K562 (cell line): Measurements from ENCODE around the gene PRKAR1B. TPM values are rescaled to one million over a fixed set of nuclear protein-coding genes. Genes with fewer than 3 reads are reported as not detected.
A peak's percentile ranks its signal among the peaks of the same experiment; 100 is the strongest.

Experiments used
- BCOR ChIP-seq: fragments of 450-650 bp; IDR thresholded peaks from 2 replicates; pipeline ENCODE4 v1.6.1; 2016
- ILK ChIP-seq: fragments of 450-650 bp; IDR thresholded peaks from 2 replicates; pipeline ENCODE4 v1.6.1; 2016; ENCODE audit warnings: missing genetic modification characterization, low read depth, mild to moderate bottlenecking, missing compliant biosample characterization, moderate library complexity, borderline replicate concordance
- KDM1A ChIP-seq, 2 experiments: fragments of 450-650 bp; IDR thresholded peaks; 2 replicates each; pipeline ENCODE4 v1.6.1; 2016; ENCODE audit warnings: mild to moderate bottlenecking in 2 of 2
- MGA ChIP-seq: fragments of 450-650 bp; IDR thresholded peaks from 2 replicates; pipeline ENCODE4 v1.6.1; 2016; ENCODE audit warnings: mild to moderate bottlenecking, moderate library complexity
- SMARCA4 ChIP-seq: fragments of 450-650 bp; IDR thresholded peaks from 2 replicates; pipeline ENCODE4 v1.6.1; 2016
- SOX6 ChIP-seq: fragments of 450-650 bp; IDR thresholded peaks from 2 replicates; pipeline ENCODE4 v1.6.1; 2014; ENCODE audit warnings: mild to moderate bottlenecking
- TAL1 ChIP-seq: fragments of 450-650 bp; IDR thresholded peaks from 2 replicates; pipeline ENCODE4 v1.6.1; 2016; ENCODE audit warnings: mild to moderate bottlenecking
- TCF3 ChIP-seq: sonication (generic); formaldehyde crosslinking; IDR thresholded peaks from 2 replicates; pipeline ENCODE4 v1.4.0; 2020; ENCODE audit warnings: mild to moderate bottlenecking, missing genetic modification reagents
- TEAD4 ChIP-seq, 2 experiments: sonication (generic) in 1 of 2; formaldehyde crosslinking in 1 of 2; IDR thresholded peaks; 2 replicates each; pipeline versions ENCODE4 v1.6.1 to v1.8.0; 2012 to 2022; ENCODE audit warnings: borderline replicate concordance in 1 of 2, inconsistent platforms in 1 of 2, low read length in 1 of 2, mild to moderate bottlenecking in 1 of 2, missing genetic modification reagents in 1 of 2
- ZNF212 ChIP-seq: fragments of 450-650 bp; formaldehyde crosslinking; IDR thresholded peaks from 2 replicates; pipeline ENCODE4 v1.4.0; 2020; ENCODE audit warnings: mild to moderate bottlenecking
- ZNF431 ChIP-seq: sonication (generic); formaldehyde crosslinking; IDR thresholded peaks from 2 replicates; pipeline ENCODE4 v1.8.0; 2022; ENCODE audit warnings: mild to moderate bottlenecking, missing genetic modification reagents
- ZNF778 ChIP-seq: fragments of 450-650 bp; formaldehyde crosslinking; IDR thresholded peaks from 2 replicates; pipeline ENCODE4 v1.4.0; 2020; ENCODE audit warnings: mild to moderate bottlenecking, moderate library complexity
- ZNF830 ChIP-seq: fragments of 250-450 bp; sonication (Bioruptor Pico); IDR thresholded peaks from 2 replicates; pipeline ENCODE4 v1.5.0; 2021; ENCODE audit warnings: mild to moderate bottlenecking
- polyA plus RNA-seq, 8 experiments: library from polyadenylated mRNA; depleted of rRNA in 4 of 8; stranded (reverse) in 5 of 8; unstranded in 3 of 8; fragments of >200 nt; fragmentation: Nextera tagmentation in 2 of 8; fragmentation: Illumina TruSeq in 1 of 8; extraction: Ambion mirVana in 2 of 8; extraction: Trizol in 1 of 8; gene quantifications; 2 replicates each; pipeline versions ENCODE4 v1.2.1 to v1.2.3, GENCODE V29; 2011 to 2014; ENCODE audit warnings: inconsistent platforms in 1 of 8, missing spikeins in 1 of 8
- total RNA-seq, 7 experiments: library from RNA; depleted of rRNA in 6 of 7; stranded (reverse); fragments of >200 nt in 6 of 7; fragmentation: Illumina TruSeq in 2 of 7; extraction: Trizol in 2 of 7; gene quantifications; 2 replicates each; pipeline versions ENCODE4 v1.2.1 to v1.2.3, GENCODE V29; 2011 to 2021; ENCODE audit warnings: low replicate concordance in 1 of 7
- TF ChIP-seq, protein P1 (sequence below), 2 experiments: IDR thresholded peaks; 2 replicates each; pipeline ENCODE4 v1.6.1; 2012; ENCODE audit warnings: improper control_type of control experiment in 2 of 2, low read depth in 2 of 2, low read length in 2 of 2, borderline replicate concordance in 1 of 2

Gene PRKAR1B
- total and polyA plus RNA-seq, 9 of the 15 experiments (the other 6 are each of a cell fraction or from before 2014, with no cell fraction given) = 0.99 to 30.5 (median 12.7) TPM

DNA sequence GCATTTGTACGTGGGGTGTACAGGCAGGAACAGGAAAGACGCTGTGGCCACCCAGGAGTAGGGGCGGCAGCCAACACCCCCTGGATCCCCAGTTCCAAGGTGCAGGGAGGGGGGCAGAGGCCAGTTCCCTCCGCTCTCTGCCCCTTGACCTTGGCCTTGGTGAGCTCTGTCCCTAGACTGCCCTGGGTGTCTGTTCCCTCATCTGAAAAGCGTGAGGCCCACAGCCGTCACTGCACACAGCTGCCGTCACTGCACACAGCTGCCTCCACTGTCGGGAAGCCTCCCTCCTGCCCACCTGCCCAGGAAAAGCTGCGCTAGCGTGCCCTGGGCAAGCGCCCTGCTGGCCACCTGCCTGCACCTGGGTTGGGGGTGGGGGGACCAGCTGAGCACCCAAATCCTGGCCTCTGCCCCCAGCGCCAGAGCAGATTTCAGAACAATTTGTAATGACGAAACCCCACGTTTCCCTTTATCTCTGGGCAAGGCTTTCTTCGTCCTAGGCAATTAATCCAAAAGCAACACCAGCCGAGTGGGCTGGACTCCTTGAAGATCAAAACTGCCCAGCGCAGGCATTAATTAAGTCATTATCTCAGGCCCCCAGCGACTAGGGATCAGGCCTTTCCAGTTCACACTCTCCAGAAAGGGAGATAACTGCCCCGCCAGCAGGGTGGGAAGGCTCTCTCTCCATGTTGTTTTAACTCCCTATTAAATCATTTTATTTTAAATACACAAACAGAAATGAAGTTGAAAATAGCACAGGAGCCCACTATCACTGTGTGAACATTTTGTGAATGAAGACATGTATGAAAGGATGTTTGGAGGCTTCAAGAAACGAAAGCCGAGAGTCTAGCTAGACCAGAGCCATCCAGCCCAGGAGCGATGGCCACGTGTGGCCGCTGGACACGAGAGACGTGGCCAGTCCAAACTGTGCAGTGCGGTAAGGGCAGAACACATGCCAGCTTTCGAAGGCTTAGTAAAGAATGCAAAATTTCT, 203.4 kb downstream of the PRKAR1B start (continued):
- TF ChIP-seq ILK (tag) (no peak), TEAD4 (IDR thresholded peaks at IDR 0.05; ENCODE audit: low read length) (peak; percentile 67), TEAD4 (CRISPR knock-in tag; IDR thresholded peaks at IDR 0.05; ENCODE audit: borderline replicate concordance) (no peak), TCF3 (CRISPR knock-in tag) (peak; percentile 79), ZNF830 (CRISPR knock-in tag) (no peak), ZNF212 (CRISPR knock-in tag) (no peak), ZNF431 (CRISPR knock-in tag) (peak; percentile 26; the same call in 1 of the 2 replicates), TAL1 (peak; percentile 79), ZNF778 (CRISPR knock-in tag) (no peak), SOX6 (0 out of 2 replicates have a peak, but pooled peaks have one; percentile 23), BCOR (0 out of 2 replicates have a peak, but pooled peaks have one; percentile 26), KDM1A (IDR thresholded peaks at IDR 0.05) (peak; percentile 54 to 56; a peak in 3 of 4 replicates), MGA (peak; percentile 71), SMARCA4 (peak; percentile 51; the same call in 1 of the 2 replicates)
- TF ChIP-seq, protein P1, sequence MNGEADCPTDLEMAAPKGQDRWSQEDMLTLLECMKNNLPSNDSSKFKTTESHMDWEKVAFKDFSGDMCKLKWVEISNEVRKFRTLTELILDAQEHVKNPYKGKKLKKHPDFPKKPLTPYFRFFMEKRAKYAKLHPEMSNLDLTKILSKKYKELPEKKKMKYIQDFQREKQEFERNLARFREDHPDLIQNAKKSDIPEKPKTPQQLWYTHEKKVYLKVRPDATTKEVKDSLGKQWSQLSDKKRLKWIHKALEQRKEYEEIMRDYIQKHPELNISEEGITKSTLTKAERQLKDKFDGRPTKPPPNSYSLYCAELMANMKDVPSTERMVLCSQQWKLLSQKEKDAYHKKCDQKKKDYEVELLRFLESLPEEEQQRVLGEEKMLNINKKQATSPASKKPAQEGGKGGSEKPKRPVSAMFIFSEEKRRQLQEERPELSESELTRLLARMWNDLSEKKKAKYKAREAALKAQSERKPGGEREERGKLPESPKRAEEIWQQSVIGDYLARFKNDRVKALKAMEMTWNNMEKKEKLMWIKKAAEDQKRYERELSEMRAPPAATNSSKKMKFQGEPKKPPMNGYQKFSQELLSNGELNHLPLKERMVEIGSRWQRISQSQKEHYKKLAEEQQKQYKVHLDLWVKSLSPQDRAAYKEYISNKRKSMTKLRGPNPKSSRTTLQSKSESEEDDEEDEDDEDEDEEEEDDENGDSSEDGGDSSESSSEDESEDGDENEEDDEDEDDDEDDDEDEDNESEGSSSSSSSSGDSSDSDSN (IDR thresholded peaks at IDR 0.05; ENCODE audit: borderline replicate concordance in 1 of 2, low read depth in 2 of 2, low read length in 2 of 2) = no peak
